ENCODE measurements around the gene SCCPDH. TPM values are rescaled to one million over a fixed set of nuclear protein-coding genes. Genes with fewer than 3 reads are reported as not detected.

The SCCPDH gene
- total RNA-seq, 1 donor from 2014 or later: 29.4 TPM

- intact Hi-C loops (cut with micrococcal nuclease): no loop called here
- H3K27me3 ChIP-seq (ENCODE audit: low read depth): no peaks in the 10 kb centered on the region
- no peak for TF ChIP-seq CTCF (IDR thresholded peaks at IDR 0.05; ENCODE audit: borderline replicate concordance)
- no peaks in the 10 kb centered on the region for H3K36me3 ChIP-seq
- H3K27ac ChIP-seq (replicated peaks): peak overlapping the region; percentile 89
- H3K4me1 ChIP-seq: peaks cover 50% of the 10 kb centered on the region
- H3K9me3 ChIP-seq (replicated peaks): no peaks in the 10 kb centered on the region
- H3K4me3 ChIP-seq: no peak overlapping the region
- DNase-seq: no peak
Observed at GRCh38 chr1:246797597-246797996, 73.4 kb downstream of the SCCPDH start.

- intact Hi-C loops (cut with micrococcal nuclease): no loop called here
- H3K9me3 ChIP-seq (replicated peaks): peaks cover under 1% of the 10 kb centered on the region
- H3K27ac ChIP-seq (replicated peaks): peak overlapping the region; percentile 89
Observed at GRCh38 chr1:246798107-246798506, 73.9 kb downstream of the SCCPDH start.

GRCh38 chr1:246798606-246799496 lies 74.6 kb downstream of the SCCPDH start:
- intact Hi-C loops (cut with micrococcal nuclease): no loop called here
- TF ChIP-seq CTCF (IDR thresholded peaks at IDR 0.05; ENCODE audit: borderline replicate concordance): no peak

More at GRCh38 chr1:246798107-246798506, 73.9 kb downstream of the SCCPDH start:
- H3K4me1 ChIP-seq: peaks cover 50% of the 10 kb centered on the region
- H3K36me3 ChIP-seq: no peaks in the 10 kb centered on the region
- no peak for DNase-seq
- H3K4me3 ChIP-seq: no peak overlapping the region
- H3K27me3 ChIP-seq (ENCODE audit: low read depth): no peaks in the 10 kb centered on the region
- no peak for TF ChIP-seq CTCF (IDR thresholded peaks at IDR 0.05; ENCODE audit: borderline replicate concordance)

GRCh38 chr1:246800356-246800755 lies 76.1 kb downstream of the SCCPDH start:
- no peak overlapping the region for H3K4me3 ChIP-seq
- H3K36me3 ChIP-seq: no peaks in the 10 kb centered on the region
- H3K27me3 ChIP-seq (ENCODE audit: low read depth): no peaks in the 10 kb centered on the region
- H3K9me3 ChIP-seq (replicated peaks): peaks cover 5% of the 10 kb centered on the region
- DNase-seq: no peak
- H3K4me1 ChIP-seq: peaks cover 37% of the 10 kb centered on the region
- no peak for TF ChIP-seq CTCF (IDR thresholded peaks at IDR 0.05; ENCODE audit: borderline replicate concordance)
- peak overlapping the region; percentile 89 for H3K27ac ChIP-seq (replicated peaks)
- intact Hi-C loops (cut with micrococcal nuclease): no loop called here

More at GRCh38 chr1:246798606-246799496, 74.6 kb downstream of the SCCPDH start:
- Histone ChIP-seq H3K9me3 (replicated peaks) (peaks cover 5% of the 10 kb centered on the region), H3K27me3 (ENCODE audit: low read depth) (no peaks in the 10 kb centered on the region), H3K4me3 (no peak overlapping the region), H3K36me3 (no peaks in the 10 kb centered on the region), H3K4me1 (peaks cover 50% of the 10 kb centered on the region), H3K27ac (replicated peaks) (peak overlapping the region; percentile 89)
- peak; percentile 35 for DNase-seq

- H3K36me3 ChIP-seq: no peaks in the 10 kb centered on the region
- H3K9me3 ChIP-seq (replicated peaks): peaks cover 5% of the 10 kb centered on the region
- no peak for DNase-seq
- TF ChIP-seq CTCF (IDR thresholded peaks at IDR 0.05; ENCODE audit: borderline replicate concordance): no peak
- H3K27ac ChIP-seq (replicated peaks): peak overlapping the region; percentile 70
- H3K27me3 ChIP-seq (ENCODE audit: low read depth): no peaks in the 10 kb centered on the region
- H3K4me1 ChIP-seq: peaks cover 36% of the 10 kb centered on the region
- no peak overlapping the region for H3K4me3 ChIP-seq
- intact Hi-C loops (cut with micrococcal nuclease): no loop called here
Observed at GRCh38 chr1:246800756-246801155, 76.5 kb downstream of the SCCPDH start.

All from left ventricle myocardium inferior (tissue), 1 donor.